Suprapubic skin (tissue), 3 donors: ENCODE results near the gene RNF8.

Source experiments
- POLR2A ChIP-seq, 2 donors: fragments of 450-650 bp; IDR thresholded peaks; one replicate each; pipeline ENCODE4 v1.6.1; 2017; ENCODE audit warnings: antibody characterized with exemption in 2 of 2, mild to moderate bottlenecking in 2 of 2, moderate library complexity in 2 of 2
- TF ChIP-seq, protein P1 (sequence below), 2 donors: fragments of 200-600 bp in 1 of 2; fragments of 450-650 bp in 1 of 2; sonication (generic) in 1 of 2; IDR thresholded peaks; one replicate each; pipeline ENCODE4 v1.5.1; 2016 to 2019; ENCODE audit warnings: antibody characterized with exemption in 2 of 2, mild to moderate bottlenecking in 1 of 2, moderate library complexity in 1 of 2

DNA sequence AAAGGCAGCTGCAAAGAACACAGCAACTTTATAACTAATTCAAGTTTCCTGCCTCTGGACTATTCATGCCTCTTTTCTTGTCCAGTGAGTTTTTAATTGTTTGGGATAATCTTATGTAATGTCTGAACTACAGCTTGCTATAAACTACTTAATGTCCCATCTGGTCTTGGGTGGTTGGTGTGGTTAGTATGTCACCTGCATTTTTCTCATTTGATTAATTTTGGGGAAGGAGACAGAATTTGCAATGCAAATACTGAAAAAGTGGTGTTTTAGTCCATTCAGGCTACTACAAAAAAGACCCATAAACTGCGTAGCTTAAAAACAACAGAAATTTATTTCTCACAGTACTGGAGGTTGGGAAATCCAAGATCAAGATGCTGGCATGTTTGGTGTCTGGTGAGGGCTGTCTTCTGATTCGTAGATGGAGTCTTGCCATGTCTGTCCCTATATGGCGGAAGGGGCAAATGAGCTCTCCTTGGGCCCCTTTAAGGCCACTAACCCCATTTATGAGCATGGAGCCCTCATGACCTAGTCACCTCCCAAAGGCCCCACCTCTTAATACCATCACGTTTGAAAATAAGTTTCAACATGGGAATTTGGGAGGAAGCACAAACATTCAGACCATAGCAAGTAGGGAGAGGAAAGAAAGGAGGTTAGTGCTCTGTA, 22.4 kb downstream of the RNF8 start:
- TF ChIP-seq, protein P1, sequence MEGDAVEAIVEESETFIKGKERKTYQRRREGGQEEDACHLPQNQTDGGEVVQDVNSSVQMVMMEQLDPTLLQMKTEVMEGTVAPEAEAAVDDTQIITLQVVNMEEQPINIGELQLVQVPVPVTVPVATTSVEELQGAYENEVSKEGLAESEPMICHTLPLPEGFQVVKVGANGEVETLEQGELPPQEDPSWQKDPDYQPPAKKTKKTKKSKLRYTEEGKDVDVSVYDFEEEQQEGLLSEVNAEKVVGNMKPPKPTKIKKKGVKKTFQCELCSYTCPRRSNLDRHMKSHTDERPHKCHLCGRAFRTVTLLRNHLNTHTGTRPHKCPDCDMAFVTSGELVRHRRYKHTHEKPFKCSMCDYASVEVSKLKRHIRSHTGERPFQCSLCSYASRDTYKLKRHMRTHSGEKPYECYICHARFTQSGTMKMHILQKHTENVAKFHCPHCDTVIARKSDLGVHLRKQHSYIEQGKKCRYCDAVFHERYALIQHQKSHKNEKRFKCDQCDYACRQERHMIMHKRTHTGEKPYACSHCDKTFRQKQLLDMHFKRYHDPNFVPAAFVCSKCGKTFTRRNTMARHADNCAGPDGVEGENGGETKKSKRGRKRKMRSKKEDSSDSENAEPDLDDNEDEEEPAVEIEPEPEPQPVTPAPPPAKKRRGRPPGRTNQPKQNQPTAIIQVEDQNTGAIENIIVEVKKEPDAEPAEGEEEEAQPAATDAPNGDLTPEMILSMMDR (IDR thresholded peaks at IDR 0.05) = no peak
- TF ChIP-seq POLR2A (IDR thresholded peaks at IDR 0.05) = no peak
